ENCODE measurements around the gene CA12. TPM values are rescaled to one million over a fixed set of nuclear protein-coding genes. Genes with fewer than 3 reads are reported as not detected.

CA12 gene
- total and polyA plus RNA-seq, 9 of the 15 experiments (the other 6 are each of a cell fraction or from before 2014, with no cell fraction given): 0.01 to 0.78 (median 0.15) TPM; not detected in 1

DNA sequence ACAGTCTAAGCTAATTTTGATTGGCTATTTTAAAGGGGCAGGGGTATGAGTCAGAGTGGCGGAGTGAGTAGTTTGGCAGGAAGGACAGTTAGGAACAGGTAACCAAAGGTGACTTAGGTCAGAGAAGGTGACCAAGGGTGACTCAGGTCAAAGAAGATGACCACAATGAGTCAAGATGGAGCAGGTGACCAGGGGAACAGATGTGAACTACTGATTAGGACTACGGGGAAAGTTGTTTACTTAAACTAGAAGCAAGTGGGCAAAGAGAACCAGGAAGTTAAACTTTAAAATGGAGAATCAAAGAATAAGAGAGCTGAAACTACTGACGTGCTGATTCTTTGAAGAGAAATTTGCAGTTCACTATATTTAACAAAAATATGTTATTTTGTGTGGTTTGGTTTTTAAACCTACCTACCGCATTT, 14.1 kb upstream of the CA12 start (continued):
- TF ChIP-seq, protein P1, sequence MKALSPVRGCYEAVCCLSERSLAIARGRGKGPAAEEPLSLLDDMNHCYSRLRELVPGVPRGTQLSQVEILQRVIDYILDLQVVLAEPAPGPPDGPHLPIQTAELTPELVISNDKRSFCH (CRISPR knock-in tag; IDR thresholded peaks at IDR 0.05): no peak
- TF ChIP-seq, protein P1 (tag; IDR thresholded peaks at IDR 0.05): no peak
- TF ChIP-seq POLR2G (IDR thresholded peaks at IDR 0.05; ENCODE audit: low read depth, low read length): no peak
- TF ChIP-seq CBFA2T3 (IDR thresholded peaks at IDR 0.05): peak; percentile 81
- TF ChIP-seq, protein P2, sequence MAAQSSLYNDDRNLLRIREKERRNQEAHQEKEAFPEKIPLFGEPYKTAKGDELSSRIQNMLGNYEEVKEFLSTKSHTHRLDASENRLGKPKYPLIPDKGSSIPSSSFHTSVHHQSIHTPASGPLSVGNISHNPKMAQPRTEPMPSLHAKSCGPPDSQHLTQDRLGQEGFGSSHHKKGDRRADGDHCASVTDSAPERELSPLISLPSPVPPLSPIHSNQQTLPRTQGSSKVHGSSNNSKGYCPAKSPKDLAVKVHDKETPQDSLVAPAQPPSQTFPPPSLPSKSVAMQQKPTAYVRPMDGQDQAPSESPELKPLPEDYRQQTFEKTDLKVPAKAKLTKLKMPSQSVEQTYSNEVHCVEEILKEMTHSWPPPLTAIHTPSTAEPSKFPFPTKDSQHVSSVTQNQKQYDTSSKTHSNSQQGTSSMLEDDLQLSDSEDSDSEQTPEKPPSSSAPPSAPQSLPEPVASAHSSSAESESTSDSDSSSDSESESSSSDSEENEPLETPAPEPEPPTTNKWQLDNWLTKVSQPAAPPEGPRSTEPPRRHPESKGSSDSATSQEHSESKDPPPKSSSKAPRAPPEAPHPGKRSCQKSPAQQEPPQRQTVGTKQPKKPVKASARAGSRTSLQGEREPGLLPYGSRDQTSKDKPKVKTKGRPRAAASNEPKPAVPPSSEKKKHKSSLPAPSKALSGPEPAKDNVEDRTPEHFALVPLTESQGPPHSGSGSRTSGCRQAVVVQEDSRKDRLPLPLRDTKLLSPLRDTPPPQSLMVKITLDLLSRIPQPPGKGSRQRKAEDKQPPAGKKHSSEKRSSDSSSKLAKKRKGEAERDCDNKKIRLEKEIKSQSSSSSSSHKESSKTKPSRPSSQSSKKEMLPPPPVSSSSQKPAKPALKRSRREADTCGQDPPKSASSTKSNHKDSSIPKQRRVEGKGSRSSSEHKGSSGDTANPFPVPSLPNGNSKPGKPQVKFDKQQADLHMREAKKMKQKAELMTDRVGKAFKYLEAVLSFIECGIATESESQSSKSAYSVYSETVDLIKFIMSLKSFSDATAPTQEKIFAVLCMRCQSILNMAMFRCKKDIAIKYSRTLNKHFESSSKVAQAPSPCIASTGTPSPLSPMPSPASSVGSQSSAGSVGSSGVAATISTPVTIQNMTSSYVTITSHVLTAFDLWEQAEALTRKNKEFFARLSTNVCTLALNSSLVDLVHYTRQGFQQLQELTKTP (IDR thresholded peaks at IDR 0.05; ENCODE audit: low read depth in 1 of 2, partially characterized antibody in 2 of 2): peak; percentile 37 to 65
- TF ChIP-seq SOX6 (IDR thresholded peaks at IDR 0.05): peak; percentile 94
- TF ChIP-seq, protein P3, sequence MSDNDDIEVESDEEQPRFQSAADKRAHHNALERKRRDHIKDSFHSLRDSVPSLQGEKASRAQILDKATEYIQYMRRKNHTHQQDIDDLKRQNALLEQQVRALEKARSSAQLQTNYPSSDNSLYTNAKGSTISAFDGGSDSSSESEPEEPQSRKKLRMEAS (CRISPR knock-in tag; IDR thresholded peaks at IDR 0.05): no peak
- TF ChIP-seq ZBTB11 (CRISPR knock-in tag; IDR thresholded peaks at IDR 0.05): no peak
- TF ChIP-seq FOXJ3 (CRISPR knock-in tag; IDR thresholded peaks at IDR 0.05): no peak
- TF ChIP-seq, protein P4, sequence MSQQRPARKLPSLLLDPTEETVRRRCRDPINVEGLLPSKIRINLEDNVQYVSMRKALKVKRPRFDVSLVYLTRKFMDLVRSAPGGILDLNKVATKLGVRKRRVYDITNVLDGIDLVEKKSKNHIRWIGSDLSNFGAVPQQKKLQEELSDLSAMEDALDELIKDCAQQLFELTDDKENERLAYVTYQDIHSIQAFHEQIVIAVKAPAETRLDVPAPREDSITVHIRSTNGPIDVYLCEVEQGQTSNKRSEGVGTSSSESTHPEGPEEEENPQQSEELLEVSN (IDR thresholded peaks at IDR 0.05; ENCODE audit: borderline replicate concordance in 1 of 2, extremely low read depth in 1 of 2, insufficient read depth in 1 of 2, insufficient read length in 1 of 2, low read depth in 1 of 2, low read length in 1 of 2, poor library complexity in 1 of 2, severe bottlenecking in 1 of 2): no peak
- peak; percentile 93 for TF ChIP-seq DPF2 (IDR thresholded peaks at IDR 0.05)
- no peak for TF ChIP-seq TSC22D4 (tag; IDR thresholded peaks at IDR 0.05)
- no peak for TF ChIP-seq MED1 (CRISPR knock-in tag; IDR thresholded peaks at IDR 0.05; ENCODE audit: borderline replicate concordance)
- 0 out of 2 replicates have a peak, but pooled peaks have one; percentile 50 for TF ChIP-seq ZNF584 (CRISPR knock-in tag; IDR thresholded peaks at IDR 0.05; ENCODE audit: low read depth)
- no peak for TF ChIP-seq FOXK1 (CRISPR knock-in tag; IDR thresholded peaks at IDR 0.05; ENCODE audit: borderline replicate concordance)
- no peak for TF ChIP-seq RHOXF2B (CRISPR knock-in tag; conservative IDR thresholded peaks at IDR 0.05)
